Measurements from ENCODE around the gene PLA2R1. TPM values are rescaled to one million over a fixed set of nuclear protein-coding genes. Genes with fewer than 3 reads are reported as not detected.

PLA2R1 gene
- polyA plus RNA-seq, 1 experiment = 2.0 TPM

GRCh38 chr2:160045703-160046210, 16.7 kb downstream of the PLA2R1 start:
- ChIA-PET CTCF (no interaction called here), POLR2A (no interaction called here)
- peaks cover 10% of the 10 kb centered on the region for H3K27me3 ChIP-seq (ENCODE audit: control insufficient read depth, insufficient read depth, low read length)
- H3K9me3 ChIP-seq (ENCODE audit: control insufficient read depth, insufficient read depth, low read length) = no peaks in the 10 kb centered on the region
- no peak overlapping the region for H3K4me3 ChIP-seq (ENCODE audit: low read depth, low read length)
- no peak for DNase-seq (ENCODE audit: low read depth, low spot score)
- H3K27ac ChIP-seq (ENCODE audit: low read depth, low read length) = no peak overlapping the region
- no peak for TF ChIP-seq CTCF (IDR thresholded peaks at IDR 0.05; ENCODE audit: low read depth, low read length)

- CTCF ChIA-PET = no interaction called here
- Histone ChIP-seq H3K27me3 (ENCODE audit: control insufficient read depth, insufficient read depth, low read length) (peaks cover 6% of the 10 kb centered on the region), H3K4me3 (ENCODE audit: low read depth, low read length) (no peak overlapping the region)
Observed at GRCh38 chr2:160044728-160045127, 17.7 kb downstream of the PLA2R1 start.

GRCh38 chr2:160043265-160043664, 19.1 kb downstream of the PLA2R1 start:
- CTCF ChIA-PET = no interaction called here
- no peak for DNase-seq (ENCODE audit: low read depth, low spot score)
- peaks cover 11% of the 10 kb centered on the region for H3K27me3 ChIP-seq (ENCODE audit: control insufficient read depth, insufficient read depth, low read length)
- POLR2A ChIA-PET = no interaction called here
- H3K4me3 ChIP-seq (ENCODE audit: low read depth, low read length) = no peak overlapping the region
- H3K27ac ChIP-seq (ENCODE audit: low read depth, low read length) = no peak overlapping the region
- no peaks in the 10 kb centered on the region for H3K9me3 ChIP-seq (ENCODE audit: control insufficient read depth, insufficient read depth, low read length)
- TF ChIP-seq CTCF (IDR thresholded peaks at IDR 0.05; ENCODE audit: low read depth, low read length) = no peak

More at GRCh38 chr2:160044728-160045127, 17.7 kb downstream of the PLA2R1 start:
- POLR2A ChIA-PET = no interaction called here
- Histone ChIP-seq H3K27ac (ENCODE audit: low read depth, low read length) (no peak overlapping the region), H3K9me3 (ENCODE audit: control insufficient read depth, insufficient read depth, low read length) (no peaks in the 10 kb centered on the region)
- TF ChIP-seq CTCF (IDR thresholded peaks at IDR 0.05; ENCODE audit: low read depth, low read length) = no peak
- DNase-seq (ENCODE audit: low read depth, low spot score) = no peak

GRCh38 chr2:160042054-160042453, 20.4 kb downstream of the PLA2R1 start:
- no peak for DNase-seq (ENCODE audit: low read depth, low spot score)
- Histone ChIP-seq H3K27ac (ENCODE audit: low read depth, low read length) (no peak overlapping the region), H3K9me3 (ENCODE audit: control insufficient read depth, insufficient read depth, low read length) (no peaks in the 10 kb centered on the region), H3K4me3 (ENCODE audit: low read depth, low read length) (no peak overlapping the region), H3K27me3 (ENCODE audit: control insufficient read depth, insufficient read depth, low read length) (peaks cover 14% of the 10 kb centered on the region)
- ChIA-PET CTCF (no interaction called here), POLR2A (no interaction called here)
- TF ChIP-seq CTCF (IDR thresholded peaks at IDR 0.05; ENCODE audit: low read depth, low read length) = no peak

GRCh38 chr2:160041091-160041490, 21.3 kb downstream of the PLA2R1 start:
- POLR2A ChIA-PET = no interaction called here
- TF ChIP-seq CTCF (IDR thresholded peaks at IDR 0.05; ENCODE audit: low read depth, low read length) = no peak
- H3K9me3 ChIP-seq (ENCODE audit: control insufficient read depth, insufficient read depth, low read length) = no peaks in the 10 kb centered on the region
- H3K4me3 ChIP-seq (ENCODE audit: low read depth, low read length) = no peak overlapping the region
- CTCF ChIA-PET = no interaction called here
- peaks cover 18% of the 10 kb centered on the region for H3K27me3 ChIP-seq (ENCODE audit: control insufficient read depth, insufficient read depth, low read length)
- no peak overlapping the region for H3K27ac ChIP-seq (ENCODE audit: low read depth, low read length)
- DNase-seq (ENCODE audit: low read depth, low spot score) = no peak
